ENCODE measurements around the gene ERP27.

Gene ERP27

GRCh38 chr12:14956905-14957304 is 18.6 kb upstream of the ERP27 start:
- H3K27ac ChIP-seq, result no peak overlapping the region
- TF ChIP-seq CTCF (conservative IDR thresholded peaks at IDR 0.05) (no peak), ZFX (IDR thresholded peaks at IDR 0.05) (no peak)

GRCh38 chr12:14956024-14956891 is 17.9 kb upstream of the ERP27 start:
- H3K27ac ChIP-seq, result no peak overlapping the region
- TF ChIP-seq ZFX (IDR thresholded peaks at IDR 0.05) (no peak), CTCF (conservative IDR thresholded peaks at IDR 0.05) (no peak)

GRCh38 chr12:14954269-14954668 is 15.9 kb upstream of the ERP27 start:
- no peak overlapping the region for H3K27ac ChIP-seq
- TF ChIP-seq CTCF (conservative IDR thresholded peaks at IDR 0.05) (no peak), ZFX (IDR thresholded peaks at IDR 0.05) (no peak)

- H3K27ac ChIP-seq, result no peak overlapping the region
- no peak for TF ChIP-seq CTCF (conservative IDR thresholded peaks at IDR 0.05)
- no peak for TF ChIP-seq ZFX (IDR thresholded peaks at IDR 0.05)
Observed at GRCh38 chr12:14953752-14954151, 15.4 kb upstream of the ERP27 start.

GRCh38 chr12:14952299-14952921 is 14.1 kb upstream of the ERP27 start:
- TF ChIP-seq ZFX (IDR thresholded peaks at IDR 0.05), result no peak
- no peak for TF ChIP-seq CTCF (conservative IDR thresholded peaks at IDR 0.05)
- H3K27ac ChIP-seq, result no peak overlapping the region

- no peak overlapping the region for H3K27ac ChIP-seq
Observed at GRCh38 chr12:14951851-14952250, 13.5 kb upstream of the ERP27 start.

More at GRCh38 chr12:14951851-14952250, 13.5 kb upstream of the ERP27 start:
- no peak for TF ChIP-seq CTCF (conservative IDR thresholded peaks at IDR 0.05)
- TF ChIP-seq ZFX (IDR thresholded peaks at IDR 0.05), result no peak
